22Rv1 (cell line): Measurements from ENCODE around the gene ASPRV1.

ENCODE experiments used
- CTCF ChIP-seq: fragments of 450-650 bp; IDR thresholded peaks from 2 replicates; pipeline ENCODE4 v1.5.1; 2017; ENCODE audit warnings: mild to moderate bottlenecking
- ZFX ChIP-seq: fragments of 450-650 bp; IDR thresholded peaks from 2 replicates; pipeline ENCODE4 v1.6.1; 2017; ENCODE audit warnings: antibody characterized with exemption, borderline replicate concordance

DNA sequence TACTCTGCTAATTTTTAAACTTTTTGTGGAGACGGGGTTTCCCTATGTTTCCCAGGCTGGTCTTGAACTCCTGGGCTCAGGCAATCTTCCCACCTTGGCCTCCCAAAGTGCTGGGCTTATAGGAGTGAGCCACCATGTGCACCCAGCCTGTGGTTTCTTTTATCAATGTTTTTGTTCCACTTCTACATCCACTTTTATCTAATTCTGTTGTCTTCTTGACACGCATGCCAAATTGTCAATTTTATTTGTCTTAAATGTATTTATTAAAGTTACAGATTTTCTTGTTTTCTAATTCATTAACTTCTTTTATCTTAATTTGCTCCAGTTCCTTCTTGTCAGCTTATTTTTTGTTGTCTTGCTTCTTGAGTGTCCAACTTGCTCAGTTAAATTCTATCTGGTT lies 43.8 kb upstream of the ASPRV1 start:
- TF ChIP-seq CTCF (no peak), ZFX (no peak)
